SK-N-SH (cell line): Measurements from ENCODE around the gene VWA3B. TPM values are rescaled to one million over a fixed set of nuclear protein-coding genes. Genes with fewer than 3 reads are reported as not detected.

Experiments used
- CTCF ChIA-PET: fragments of 300-600, 350-600 bp; formaldehyde crosslinking; extraction: SDS; loops from one replicate; lab custom pipeline; 2021; lab: Yijun Ruan, JAX
- POLR2A ChIA-PET: fragments of 350-600 bp; sonication (Branson Sonifier 250); formaldehyde crosslinking; extraction: SDS; loops from one replicate; lab custom pipeline; 2020; ENCODE audit warnings: antibody characterized with exemption, inconsistent platforms; lab: Yijun Ruan, JAX
- DNase-seq: peaks from one replicate; pipeline ENCODE4 v3.0.0; 2012
- H2AFZ ChIP-seq: fragments of 200-600 bp; sonication (generic); 2 replicates; pipeline ENCODE4 v1.8.1; 2016; ENCODE audit warnings: antibody characterized with exemption, mild to moderate bottlenecking, low read depth
- H3F3A ChIP-seq: fragments of 200-600 bp; sonication (generic); replicated peaks from 2 replicates; pipeline ENCODE3; 2016; ENCODE audit warnings: antibody characterized with exemption, mild to moderate bottlenecking; ENCODE audit not compliant: insufficient read depth
- H3K27ac ChIP-seq, 2 experiments: fragments of 200-500 bp in 1 of 2; fragments of 200-600 bp in 1 of 2; sonication (Bioruptor generic) in 1 of 2; sonication (generic), shearing (Covaris generic) in 1 of 2; 2 replicates each; pipeline versions ENCODE4 v1.5.1 to v1.6.1; 2014 to 2016; ENCODE audit warnings: low read depth in 2 of 2, inconsistent platforms in 1 of 2, low read length in 1 of 2, mild to moderate bottlenecking in 1 of 2, mixed read lengths in 1 of 2
- H3K27me3 ChIP-seq: fragments of 200-600 bp; sonication (generic), shearing (Covaris generic); 2 replicates; pipeline ENCODE4 v1.6.1; 2016; ENCODE audit warnings: mixed run types; ENCODE audit not compliant: insufficient read depth
- H3K36me3 ChIP-seq, 2 experiments: fragments of 200-500 bp in 1 of 2; fragments of 200-600 bp in 1 of 2; sonication (Bioruptor generic) in 1 of 2; sonication (generic) in 1 of 2; replicated peaks in 1 of 2; 2 replicates each; pipeline versions ENCODE3 to v1.5.1; 2014 to 2016; ENCODE audit warnings: low read length in 1 of 2, mild to moderate bottlenecking in 1 of 2; ENCODE audit not compliant: insufficient read depth in 2 of 2, control insufficient read depth in 1 of 2
- H3K4me1 ChIP-seq, 2 experiments: fragments of 200-500 bp in 1 of 2; fragments of 200-600 bp in 1 of 2; sonication (Bioruptor generic) in 1 of 2; sonication (generic), shearing (Covaris generic) in 1 of 2; 2 replicates each; pipeline versions ENCODE4 v1.5.1 to v1.6.1; 2014 to 2016; ENCODE audit warnings: low read depth in 1 of 2, low read length in 1 of 2, mixed run types in 1 of 2; ENCODE audit not compliant: insufficient read depth in 2 of 2, control insufficient read depth in 1 of 2
- H3K4me2 ChIP-seq: fragments of 200-600 bp; sonication (generic), shearing (Covaris generic); 2 replicates; pipeline ENCODE4 v1.6.1; 2017; ENCODE audit warnings: mixed run types
- H3K4me3 ChIP-seq, 2 experiments: fragments of 200-500 bp in 1 of 2; fragments of 200-600 bp in 1 of 2; sonication (Bioruptor generic) in 1 of 2; sonication (generic), shearing (Covaris generic) in 1 of 2; 2 replicates each; pipeline versions ENCODE4 v1.5.1 to v1.8.1; 2014 to 2016; ENCODE audit warnings: low read depth in 2 of 2, inconsistent platforms in 1 of 2, low read length in 1 of 2, mild to moderate bottlenecking in 1 of 2, mixed read lengths in 1 of 2, moderate library complexity in 1 of 2
- H3K79me2 ChIP-seq: fragments of 200-600 bp; sonication (generic); 2 replicates; pipeline ENCODE4 v1.8.1; 2017; ENCODE audit warnings: mild to moderate bottlenecking; ENCODE audit not compliant: insufficient read depth
- H3K9ac ChIP-seq: fragments of 200-600 bp; sonication (generic); 2 replicates; pipeline ENCODE4 v1.6.1; 2017; ENCODE audit warnings: mixed run types
- H3K9me2 ChIP-seq: fragments of 200-600 bp; sonication (generic); 2 replicates; pipeline ENCODE4 v1.6.1; 2017; ENCODE audit warnings: mixed run types
- H3K9me3 ChIP-seq: fragments of 200-600 bp; sonication (generic); 2 replicates; pipeline ENCODE4 v1.6.1; 2017; ENCODE audit warnings: mixed run types, mild to moderate bottlenecking, moderate library complexity
- H4K20me1 ChIP-seq: fragments of 200-600 bp; sonication (generic); 2 replicates; pipeline ENCODE4 v1.6.1; 2017; ENCODE audit warnings: mild to moderate bottlenecking, mixed run types; ENCODE audit not compliant: insufficient read depth
- CHD2 ChIP-seq: fragments of 150-350 bp; IDR thresholded peaks from 2 replicates; pipeline ENCODE4 v1.6.1; 2018; ENCODE audit warnings: low read length; ENCODE audit not compliant: partially characterized antibody
- CTCF ChIP-seq: fragments of 200-600 bp; sonication (generic); IDR thresholded peaks from 2 replicates; pipeline ENCODE4 v1.6.1; 2017; ENCODE audit warnings: antibody characterized with exemption, mild to moderate bottlenecking, moderate library complexity
- ELF1 ChIP-seq: IDR thresholded peaks from 2 replicates; pipeline ENCODE4 v1.4.0; 2012
- EZH2phosphoT487 ChIP-seq: fragments of 200-600 bp; sonication (generic); IDR thresholded peaks from 2 replicates; pipeline ENCODE4 v1.6.1; 2017; ENCODE audit warnings: low read depth, mixed run types, mild to moderate bottlenecking, antibody characterized with exemption, moderate library complexity, borderline replicate concordance
- FOSL2 ChIP-seq: IDR thresholded peaks from 2 replicates; pipeline ENCODE4 v1.4.0; 2012; ENCODE audit warnings: low read depth, mild to moderate bottlenecking, moderate library complexity, borderline replicate concordance
- GABPA ChIP-seq: IDR thresholded peaks from 2 replicates; pipeline ENCODE4 v1.4.0; 2012; ENCODE audit warnings: low read depth, mild to moderate bottlenecking
- GATA2 ChIP-seq: sonication (generic); formaldehyde crosslinking; IDR thresholded peaks from 2 replicates; pipeline ENCODE4 v1.5.0; 2020; ENCODE audit warnings: mild to moderate bottlenecking, missing genetic modification reagents
- MXI1 ChIP-seq: IDR thresholded peaks from 2 replicates; pipeline ENCODE4 v1.6.1; 2012; ENCODE audit warnings: mild to moderate bottlenecking, low read depth, low read length, improper control_type of control experiment
- NRF1 ChIP-seq: IDR thresholded peaks from 2 replicates; pipeline ENCODE4 v1.6.1; 2012; ENCODE audit warnings: low read depth, mild to moderate bottlenecking, low read length
- PBX3 ChIP-seq: IDR thresholded peaks from 2 replicates; pipeline ENCODE4; 2012
- POLR2AphosphoS5 ChIP-seq: IDR thresholded peaks from 2 replicates; pipeline ENCODE4 v1.6.1; 2012; ENCODE audit warnings: low read depth, low read length
- REST ChIP-seq: IDR thresholded peaks from 2 replicates; pipeline ENCODE4 v1.6.1; 2012; ENCODE audit warnings: mild to moderate bottlenecking, low read depth, low read length, moderate library complexity
- RXRA ChIP-seq: IDR thresholded peaks from 2 replicates; pipeline ENCODE4 v1.4.0; 2012; ENCODE audit warnings: low read depth, mild to moderate bottlenecking, borderline replicate concordance
- SIN3A ChIP-seq: IDR thresholded peaks from 2 replicates; pipeline ENCODE4 v1.6.1; 2012; ENCODE audit warnings: low read depth, mild to moderate bottlenecking, low read length, moderate library complexity, borderline replicate concordance
- TEAD4 ChIP-seq: IDR thresholded peaks from 2 replicates; pipeline ENCODE4 v1.4.0; 2012; ENCODE audit warnings: mild to moderate bottlenecking, borderline replicate concordance; ENCODE audit not compliant: insufficient read depth
- USF1 ChIP-seq: IDR thresholded peaks from 2 replicates; pipeline ENCODE4 v1.4.0; 2012; ENCODE audit warnings: low read depth, borderline replicate concordance
- USF2 ChIP-seq: fragments of 150-350 bp; IDR thresholded peaks from 2 replicates; pipeline ENCODE4 v1.6.1; 2017; ENCODE audit warnings: antibody characterized with exemption, low read length, low read depth, borderline replicate concordance
- YY1 ChIP-seq: IDR thresholded peaks from 2 replicates; pipeline ENCODE4 v1.4.0; 2012; ENCODE audit warnings: low read depth, mild to moderate bottlenecking
- ZBTB33 ChIP-seq: IDR thresholded peaks from 2 replicates; pipeline ENCODE4 v1.4.0; 2012; ENCODE audit warnings: low read depth, borderline replicate concordance
- WGBS: methylation state at CpG from one replicate; pipeline ENCODE4 v1.1.6; 2017; ENCODE audit warnings: low lambda C conversion rate; 5-methylcytosine and 5-hydroxymethylcytosine counted together
- polyA plus RNA-seq, 3 experiments: library from polyadenylated mRNA; depleted of rRNA; stranded (reverse); fragments of >200 nt; gene quantifications; 2 replicates each; pipeline ENCODE4 v1.2.3, GENCODE V29; 2012

The VWA3B gene
- polyA plus RNA-seq, 1 of the 3 experiments (the other 2 are of a cell fraction), result not detected

- ChIA-PET POLR2A (no interaction called here), CTCF (interaction anchor here (1.3 kb wide), 1 partner anchor 23 kb away, joined by 3 read pairs; no protein-coding TSS in a partner anchor)
- H3K4me2 ChIP-seq, result no peak overlapping the region
- no peak overlapping the region for H2AFZ ChIP-seq
- H3K9ac ChIP-seq, result no peak overlapping the region
- H3K27me3 ChIP-seq, result no peaks in the 10 kb centered on the region; the same call in 1 of the 2 replicates
- no peaks in the 10 kb centered on the region for H3K9me2 ChIP-seq
- H3K9me3 ChIP-seq, result no peaks in the 10 kb centered on the region
- no peaks in the 10 kb centered on the region; a peak in 1 of 4 replicates for H3K4me1 ChIP-seq
- no peaks in the 10 kb centered on the region for H3K36me3 ChIP-seq
- no peaks in the 10 kb centered on the region for H3K79me2 ChIP-seq
- WGBS, result 49% methylated on average over 5 of the region's 5 CpGs
- no peaks in the 10 kb centered on the region for H4K20me1 ChIP-seq
- no peak overlapping the region for H3K27ac ChIP-seq
- no peak overlapping the region for H3K4me3 ChIP-seq
- no peak for TF ChIP-seq CHD2
- no peak for TF ChIP-seq GATA2 (CRISPR knock-in tag)
- TF ChIP-seq MXI1, result no peak
- TF ChIP-seq NRF1, result no peak
- no peak for TF ChIP-seq CTCF
- TF ChIP-seq ZBTB33, result no peak
- no peak for TF ChIP-seq REST
- no peak for TF ChIP-seq POLR2AphosphoS5
- no peak for TF ChIP-seq TEAD4
- no peak for TF ChIP-seq EZH2phosphoT487
- TF ChIP-seq YY1, result no peak
- no peak for TF ChIP-seq ELF1
- no peak for TF ChIP-seq FOSL2
- no peak for TF ChIP-seq SIN3A
- no peak for TF ChIP-seq PBX3
- TF ChIP-seq USF2, result no peak
- no peak for TF ChIP-seq USF1
- TF ChIP-seq RXRA, result no peak
- TF ChIP-seq GABPA, result no peak
- DNase-seq, result no peak
- no peaks in the 10 kb centered on the region for H3F3A ChIP-seq
Measured at GRCh38 chr2:98165516-98166071, 78.6 kb downstream of the VWA3B start.
